Effector CD4-positive, alpha-beta T cell (primary cell): Measurements from ENCODE around the gene ZWINT.

ENCODE experiments used
- DNase-seq: peaks from one replicate; pipeline ENCODE4 v3.0.0-alpha.2; 2020
- total RNA-seq: gene quantifications from one replicate; lab custom pipeline; 2026; lab: John Stamatoyannopoulos, UW

ZWINT gene
- total RNA-seq, result 5.1 reads per million, percentile 20 among the genes with 10 or more reads in this experiment

- DNase-seq, result peak; percentile 87
These were observed at the start of gene ZWINT for GRCh38 chr10:56360967-56361612. TSS of gene ZWINT (minus strand) at chr10:56361259. CDS start at chr10:56361236, 23 bp downstream.

GRCh38 chr10:56383806-56384205, 22.7 kb upstream of the ZWINT start:
- DNase-seq, result no peak

GRCh38 chr10:56370217-56371113, 9.4 kb upstream of the ZWINT start:
- DNase-seq, result no peak

GRCh38 chr10:56360583-56360966, 484 bp downstream of the ZWINT start:
- no peak for DNase-seq

- DNase-seq, result no peak
These were observed 1.2 kb downstream of the ZWINT start for GRCh38 chr10:56359837-56360236.

GRCh38 chr10:56357018-56357417, 4.0 kb downstream of the ZWINT start:
- DNase-seq, result no peak

GRCh38 chr10:56351909-56352630, 9.0 kb downstream of the ZWINT start:
- no peak for DNase-seq

- DNase-seq, result no peak
These were observed 11.4 kb downstream of the ZWINT start for GRCh38 chr10:56349611-56350010.

GRCh38 chr10:56348101-56348500, 13.0 kb downstream of the ZWINT start:
- no peak for DNase-seq

- DNase-seq, result no peak
These were observed 14.1 kb downstream of the ZWINT start for GRCh38 chr10:56346845-56347415.

GRCh38 chr10:56341612-56342011, 19.4 kb downstream of the ZWINT start:
- no peak for DNase-seq

- no peak for DNase-seq
These were observed 31.1 kb downstream of the ZWINT start for GRCh38 chr10:56329961-56330360.

- no peak for DNase-seq
These were observed 33.9 kb downstream of the ZWINT start for GRCh38 chr10:56327118-56327517.

- no peak for DNase-seq
These were observed 41.7 kb downstream of the ZWINT start for GRCh38 chr10:56319386-56319785.

- no peak for DNase-seq
These were observed 42.2 kb downstream of the ZWINT start for GRCh38 chr10:56318816-56319215.

GRCh38 chr10:56317603-56318002, 43.5 kb downstream of the ZWINT start:
- DNase-seq, result no peak

- no peak for DNase-seq
These were observed 44.5 kb downstream of the ZWINT start for GRCh38 chr10:56316603-56317002.
